Urothelium cell line (cell line): ENCODE results near the gene MRPS27.

ENCODE experiments used
- DNase-seq: peaks from one replicate; pipeline ENCODE4 v3.0.0; 2011; ENCODE audit warnings: low spot score, mixed read lengths
- FAIRE-seq: peaks from 2 replicates; lab custom pipeline; 2011; peaks lifted over from hg19 to GRCh38; lab: Jason Lieb, UNC

MRPS27 gene

DNA sequence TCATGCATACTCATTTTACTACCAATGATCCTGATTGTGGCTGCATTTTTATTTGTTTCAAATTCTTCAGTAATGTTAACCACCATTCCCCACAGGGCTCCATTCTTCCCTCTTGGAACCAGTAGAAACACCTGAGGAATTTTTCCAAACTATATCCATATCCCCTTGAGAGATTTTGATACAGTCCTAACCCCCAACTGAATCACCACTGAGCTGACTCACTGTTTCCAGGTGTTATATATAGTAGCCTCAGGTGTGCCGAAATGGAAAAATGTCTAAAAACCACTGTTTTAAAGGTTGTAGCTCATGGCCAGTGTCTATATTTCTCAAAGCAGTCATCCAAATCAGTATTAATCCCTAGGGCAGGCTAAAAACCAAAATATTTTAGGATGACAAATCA is 85.2 kb downstream of the MRPS27 start:
- DNase-seq (no peak), FAIRE-seq (no peak)

GRCh38 chr5:72234265-72234700 is 85.8 kb downstream of the MRPS27 start:
- DNase-seq (peak; percentile 29), FAIRE-seq (no peak)

GRCh38 chr5:72233835-72234234 is 86.2 kb downstream of the MRPS27 start:
- FAIRE-seq (no peak), DNase-seq (no peak)

- FAIRE-seq = no peak
- no peak for DNase-seq
These were observed 87.2 kb downstream of the MRPS27 start for GRCh38 chr5:72232838-72233237.

- DNase-seq (peak; percentile 14), FAIRE-seq (no peak)
These were observed 87.9 kb downstream of the MRPS27 start for GRCh38 chr5:72231991-72232703.

GRCh38 chr5:72228960-72229359 is 91.1 kb downstream of the MRPS27 start:
- no peak for DNase-seq
- no peak for FAIRE-seq

DNA sequence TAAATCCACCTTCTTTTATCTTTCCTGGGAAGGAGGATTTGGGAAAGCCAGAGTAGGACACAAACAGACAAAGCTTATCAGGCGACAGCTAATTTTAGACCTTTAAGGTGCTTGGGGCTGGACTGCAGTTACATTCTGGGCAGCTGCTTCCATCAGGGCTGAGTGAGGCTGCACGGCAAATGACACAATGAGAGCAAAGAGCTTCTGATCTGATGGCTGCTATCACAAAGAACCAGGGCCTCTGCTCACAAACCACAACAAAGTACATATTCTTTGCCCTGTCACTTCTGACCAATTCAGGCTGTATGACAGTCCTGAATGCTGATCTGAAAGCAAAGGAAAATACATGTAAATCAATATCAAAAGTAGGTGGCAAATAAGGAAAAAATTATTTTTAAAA is 93.1 kb downstream of the MRPS27 start:
- DNase-seq (no peak), FAIRE-seq (no peak)

- no peak for DNase-seq
- FAIRE-seq = no peak
These were observed 94.3 kb downstream of the MRPS27 start for GRCh38 chr5:72225741-72226140.

GRCh38 chr5:72224946-72225463 is 95.0 kb downstream of the MRPS27 start:
- DNase-seq = no peak
- FAIRE-seq = no peak

DNA sequence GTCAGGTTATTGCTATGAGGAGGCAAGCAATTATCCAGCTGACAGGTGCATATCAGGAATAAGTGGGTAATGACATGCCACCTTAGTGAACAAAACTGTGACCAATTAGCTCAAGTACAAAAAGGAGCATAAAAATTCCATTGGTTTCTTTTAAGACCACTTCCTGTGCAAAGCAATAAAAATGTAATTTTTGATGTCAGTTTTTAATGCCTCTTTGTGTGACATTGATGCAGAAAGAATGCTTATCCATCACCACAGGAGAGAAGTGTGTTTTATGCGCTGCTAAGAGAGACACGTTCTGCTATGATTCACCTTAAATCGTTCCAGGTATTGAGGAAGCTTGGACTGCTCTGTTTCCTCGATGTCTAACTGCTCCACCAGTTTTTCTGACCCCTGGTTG is 96.7 kb downstream of the MRPS27 start:
- DNase-seq (no peak), FAIRE-seq (no peak)

DNA sequence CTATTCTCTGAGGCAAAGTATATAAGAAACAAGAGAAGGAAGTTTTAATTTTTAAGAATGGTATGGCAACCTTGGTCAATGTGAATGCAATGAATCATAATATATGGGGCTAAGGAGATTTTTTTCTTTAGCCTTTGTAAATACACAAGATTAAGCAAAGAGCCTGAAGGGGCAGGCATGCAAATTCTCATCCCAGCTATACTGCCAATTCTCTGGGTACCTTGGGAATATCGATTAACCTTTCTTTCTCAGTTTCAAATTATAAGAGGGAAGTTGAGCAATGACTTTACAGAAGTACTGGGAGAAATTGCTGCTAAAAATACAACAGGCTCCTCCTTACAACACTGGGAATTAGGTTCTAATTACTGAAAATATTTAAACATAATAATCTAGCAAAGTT is 97.5 kb downstream of the MRPS27 start:
- DNase-seq (no peak), FAIRE-seq (no peak)

DNA sequence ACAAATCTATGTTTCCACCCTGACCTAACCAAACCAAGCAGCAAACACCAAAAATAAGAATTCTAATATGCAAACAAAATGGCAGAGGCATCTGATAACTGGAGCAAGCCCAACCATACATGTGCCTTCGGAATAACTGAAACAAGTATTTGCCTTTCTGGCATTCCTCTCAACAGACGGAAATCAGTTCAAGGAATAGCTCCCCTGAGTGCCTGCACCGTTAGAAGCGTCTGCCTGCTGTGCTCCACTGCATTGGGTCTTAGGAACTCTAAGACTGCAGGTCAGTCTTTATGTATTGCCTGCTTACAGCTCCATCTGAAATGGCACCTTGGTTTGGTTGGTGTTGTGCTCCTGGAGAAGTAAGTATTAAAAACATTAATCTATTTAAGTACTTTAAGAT is 98.5 kb downstream of the MRPS27 start:
- FAIRE-seq = no peak
- no peak for DNase-seq

- no peak for FAIRE-seq
These were observed 98.9 kb downstream of the MRPS27 start for GRCh38 chr5:72221099-72221498.

GRCh38 chr5:72216756-72217155 is 103.3 kb downstream of the MRPS27 start:
- FAIRE-seq (no peak), DNase-seq (no peak)

More at GRCh38 chr5:72221099-72221498, 98.9 kb downstream of the MRPS27 start:
- no peak for DNase-seq

GRCh38 chr5:72214168-72214567 is 105.9 kb downstream of the MRPS27 start:
- no peak for DNase-seq
- FAIRE-seq = no peak

DNA sequence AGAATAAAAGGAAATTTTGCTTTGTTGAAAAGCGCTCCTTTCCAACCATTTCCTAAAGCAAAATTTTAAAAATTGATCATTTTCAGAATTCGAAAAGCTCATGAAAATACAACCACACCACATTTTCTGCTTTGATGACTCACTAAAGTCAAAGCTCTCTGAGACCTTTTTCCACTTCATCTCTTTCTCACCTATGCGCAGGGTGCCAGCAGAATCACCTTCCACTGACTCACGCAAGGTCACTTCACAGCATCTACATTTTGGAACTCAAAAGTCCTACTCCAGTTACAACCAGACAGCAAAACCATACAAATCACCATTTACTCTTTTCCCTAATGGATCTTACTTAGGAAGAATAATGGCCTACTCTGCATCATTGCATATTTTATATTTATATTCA is 106.6 kb downstream of the MRPS27 start:
- FAIRE-seq (no peak), DNase-seq (no peak)

GRCh38 chr5:72212171-72212570 is 107.9 kb downstream of the MRPS27 start:
- FAIRE-seq (no peak), DNase-seq (no peak)

- peak; percentile 40 for DNase-seq
- no peak for FAIRE-seq
These were observed 109.0 kb downstream of the MRPS27 start for GRCh38 chr5:72210888-72211678.

DNA sequence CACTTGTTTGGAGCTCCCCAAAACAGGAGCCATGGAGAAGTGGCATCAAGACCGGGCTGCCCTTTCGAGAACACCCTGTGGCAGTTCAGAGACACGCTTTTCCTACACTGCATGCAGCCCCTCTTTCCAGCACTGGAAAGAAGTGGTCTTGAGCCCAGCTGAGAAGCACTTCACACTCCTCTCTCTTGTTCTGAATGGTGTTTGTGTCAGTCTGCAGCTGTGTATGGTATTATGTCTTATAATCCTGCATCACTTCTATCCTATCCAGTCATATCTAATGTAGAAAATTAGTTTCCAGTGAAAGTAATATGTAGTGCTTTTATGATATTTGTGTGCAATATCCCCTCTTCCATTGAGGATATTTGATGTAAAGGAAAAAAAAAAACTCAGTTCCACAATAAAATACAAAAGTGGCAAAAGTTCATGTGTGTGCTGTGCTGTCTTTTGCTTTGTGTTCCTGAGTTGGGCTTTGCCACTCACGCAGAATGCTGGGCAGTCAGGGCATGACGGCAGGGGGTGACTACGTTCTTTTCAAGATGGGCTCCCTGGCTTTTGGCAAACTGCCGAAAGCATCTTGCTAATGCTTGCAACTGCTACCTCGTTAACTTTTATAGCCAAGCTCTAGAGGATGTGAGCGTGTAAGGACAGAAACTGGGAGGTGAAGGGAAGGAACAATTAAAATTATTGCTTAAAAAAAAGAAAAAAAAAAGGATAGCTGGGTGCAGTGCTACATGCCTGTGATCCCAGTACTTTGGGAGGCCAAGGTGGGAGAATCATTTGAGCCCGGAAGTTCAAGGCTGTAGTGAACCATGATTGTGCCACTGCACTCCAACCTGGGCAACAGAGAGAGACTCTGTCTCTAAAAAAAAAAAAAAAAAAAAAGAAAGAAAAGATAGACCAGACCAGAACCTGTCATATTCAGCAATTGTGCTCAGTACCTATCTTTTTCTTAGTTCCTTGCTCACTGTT is 110.6 kb downstream of the MRPS27 start:
- no peak for DNase-seq
- FAIRE-seq = no peak

GRCh38 chr5:72208324-72208926 is 111.6 kb downstream of the MRPS27 start:
- FAIRE-seq (no peak), DNase-seq (no peak)
